Measurements from ENCODE around the gene AIG1.
"Not testable (repeated sequence)": the region's sequence is repeated elsewhere in the genome, so short reads cannot be mapped to it uniquely, and the experiment has no call there.

Gene AIG1

DNA sequence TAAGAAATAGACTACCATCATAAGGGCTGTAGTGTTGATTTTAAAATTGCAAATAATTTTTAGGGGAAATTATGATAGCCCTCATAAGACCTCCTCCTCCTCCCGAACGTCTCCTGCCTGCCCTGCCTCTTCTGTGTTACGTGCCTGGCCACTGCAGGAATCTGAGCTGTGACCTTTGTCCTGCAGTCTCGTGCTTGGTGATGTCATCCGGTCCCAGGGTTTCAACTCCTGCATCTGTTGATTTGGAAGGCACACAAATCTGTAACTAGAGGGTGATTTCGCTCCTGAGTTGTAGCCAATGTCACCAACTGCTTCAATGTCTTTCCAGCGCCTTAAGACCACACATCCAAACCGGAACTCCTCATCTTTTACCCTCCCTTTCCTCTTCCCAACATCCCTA, 163.2 kb downstream of the AIG1 start:
- DNase-seq (ENCODE audit: low read depth in 1 of 2, low spot score in 1 of 2), result no peak

- DNase-seq (ENCODE audit: low read depth in 1 of 2, low spot score in 1 of 2), result no peak
These were observed 163.8 kb downstream of the AIG1 start for GRCh38 chr6:143224516-143224915.

DNA sequence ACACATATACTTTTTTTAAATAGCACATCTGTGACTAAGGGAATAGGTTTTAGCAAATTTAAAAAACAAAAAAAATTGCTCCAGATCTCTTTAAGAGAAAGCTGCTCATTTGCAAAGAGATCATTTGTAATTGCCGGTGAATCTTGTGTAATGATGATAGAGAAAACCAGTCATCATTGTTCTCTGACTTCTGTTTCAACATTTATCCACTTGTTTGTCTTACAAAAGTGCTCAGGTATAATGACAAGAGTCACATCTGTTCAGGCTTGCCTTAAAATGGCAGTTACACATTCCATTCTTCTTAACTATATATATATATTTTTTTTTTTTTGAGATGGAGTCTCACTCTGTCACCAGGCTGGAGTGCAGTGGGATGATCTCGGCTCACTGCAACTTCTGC, 165.2 kb downstream of the AIG1 start:
- no peak for DNase-seq (ENCODE audit: low read depth in 1 of 2, low spot score in 1 of 2)

- DNase-seq (ENCODE audit: low read depth in 1 of 2, low spot score in 1 of 2), result no peak
These were observed 167.0 kb downstream of the AIG1 start for GRCh38 chr6:143227675-143228074.

DNA sequence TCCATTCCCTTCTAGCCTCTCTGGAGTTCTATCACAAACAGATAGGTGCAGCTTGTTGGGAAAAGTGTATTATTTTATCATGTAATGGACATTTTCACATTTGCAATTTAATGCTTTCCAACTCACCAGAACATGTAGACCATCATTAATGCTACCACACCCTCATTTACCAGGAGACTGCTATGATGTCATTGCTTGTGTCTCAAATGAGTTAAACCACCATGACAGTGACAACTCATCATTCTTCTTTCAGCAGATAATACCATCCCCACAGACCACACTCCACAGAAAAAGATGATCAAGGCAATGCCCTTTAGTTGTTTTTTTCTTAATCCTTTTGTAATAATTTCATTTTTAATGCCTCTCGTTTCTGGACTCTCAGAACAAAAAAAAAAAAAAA, 168.7 kb downstream of the AIG1 start:
- DNase-seq (ENCODE audit: low read depth in 1 of 2, low spot score in 1 of 2), result no peak

DNA sequence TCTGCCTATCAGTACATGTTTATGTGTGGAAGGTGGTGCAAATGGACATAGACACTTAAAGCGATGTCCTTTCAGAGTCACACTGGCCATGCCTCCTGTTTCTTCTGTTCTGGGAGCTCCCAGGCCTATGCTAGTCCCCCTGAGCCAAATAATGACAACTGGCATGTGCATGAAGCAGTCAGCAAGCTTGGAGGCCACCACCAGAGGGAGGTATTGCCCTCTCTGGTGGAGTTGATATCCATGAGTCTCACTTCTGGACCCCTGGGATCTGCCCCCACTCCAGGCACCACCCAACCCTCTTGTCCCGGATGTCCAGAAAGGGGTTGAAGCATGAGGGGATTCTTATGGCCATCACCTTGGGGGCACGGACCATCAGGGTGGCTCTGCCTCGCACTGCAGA, 172.2 kb downstream of the AIG1 start:
- DNase-seq (ENCODE audit: low read depth in 1 of 2, low spot score in 1 of 2), result no peak

DNA sequence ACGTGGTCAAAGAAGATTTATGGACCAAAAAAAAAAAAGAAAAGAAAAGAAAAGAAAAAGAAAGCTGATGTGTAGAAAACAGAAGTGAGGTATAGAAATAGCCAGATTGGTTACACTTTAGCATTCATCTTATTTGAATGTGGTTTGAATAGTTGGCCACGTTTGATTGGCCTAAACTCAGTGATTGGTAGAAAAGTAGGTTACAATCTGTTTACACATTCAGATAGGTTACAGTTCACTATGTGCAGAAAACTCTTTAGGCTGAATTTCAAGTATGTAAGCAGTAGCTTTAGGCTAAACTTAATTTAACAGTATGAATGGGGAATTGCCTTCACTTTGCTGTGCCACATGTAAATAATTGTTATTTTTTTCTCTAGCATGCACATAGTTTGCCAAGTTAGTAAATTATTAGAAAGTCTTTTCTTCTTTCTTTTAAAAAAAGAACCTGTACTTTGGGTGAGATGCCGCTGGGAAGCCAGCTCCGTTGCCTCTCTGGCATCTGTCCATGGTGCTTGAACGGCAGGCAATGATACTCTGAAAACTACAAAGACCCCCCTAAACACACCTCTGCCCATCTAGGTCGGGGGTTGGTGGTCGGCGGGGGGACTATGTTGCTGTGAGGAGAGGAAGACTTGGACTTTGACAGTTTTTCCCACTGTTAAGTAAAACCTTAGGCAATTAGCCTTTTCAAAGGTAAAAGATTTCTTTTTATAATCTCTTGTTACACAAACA, 173.0 kb downstream of the AIG1 start:
- DNase-seq (ENCODE audit: low read depth in 1 of 2, low spot score in 1 of 2), result no peak

GRCh38 chr6:143234734-143235133, 174.0 kb downstream of the AIG1 start:
- no peak for DNase-seq (ENCODE audit: low read depth in 1 of 2, low spot score in 1 of 2)

GRCh38 chr6:143236151-143236798, 175.6 kb downstream of the AIG1 start:
- no peak for DNase-seq (ENCODE audit: low read depth in 1 of 2, low spot score in 1 of 2)

DNA sequence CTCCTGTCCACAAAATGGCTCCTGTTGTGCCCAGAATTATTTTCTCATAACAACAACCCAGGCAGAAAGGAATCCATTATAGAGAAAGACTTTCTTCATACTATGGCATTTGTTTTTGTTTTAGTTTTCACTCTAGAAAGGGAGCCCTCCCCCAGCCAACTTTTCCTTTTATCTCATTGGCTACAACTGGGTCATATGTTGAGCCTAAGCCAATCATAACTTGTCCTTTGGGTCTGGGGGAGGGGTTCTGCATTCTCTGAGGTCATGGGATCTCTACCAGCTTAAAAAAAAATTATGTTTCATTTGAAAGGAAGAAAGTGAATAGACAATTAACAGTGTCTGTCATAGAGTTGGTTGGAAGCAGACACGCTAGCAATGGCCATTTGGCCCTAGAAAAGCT, 177.6 kb downstream of the AIG1 start:
- no peak for DNase-seq (ENCODE audit: low read depth in 1 of 2, low spot score in 1 of 2)

DNA sequence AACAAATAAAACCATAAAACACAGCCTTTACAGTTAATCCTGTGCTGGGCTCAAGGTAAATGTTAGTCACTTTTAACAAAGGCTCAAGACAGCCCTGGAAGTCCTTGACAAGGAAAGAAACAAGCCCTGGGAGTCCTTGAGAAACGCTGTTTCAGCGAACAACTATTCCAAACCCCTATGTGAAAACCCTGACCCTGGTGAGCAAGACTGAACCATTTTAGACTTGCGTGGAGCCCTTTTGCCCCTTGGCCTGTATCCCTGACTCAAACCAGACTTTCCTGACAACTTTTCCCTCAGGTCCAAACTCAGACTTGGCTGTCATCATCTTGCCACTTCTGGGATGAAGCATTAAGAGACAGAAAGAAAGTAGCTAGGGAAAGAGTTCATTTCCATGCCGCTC, 180.4 kb downstream of the AIG1 start:
- DNase-seq (ENCODE audit: low read depth in 1 of 2, low spot score in 1 of 2), result no peak

GRCh38 chr6:143241911-143242310, 181.2 kb downstream of the AIG1 start:
- no peak for DNase-seq (ENCODE audit: low read depth in 1 of 2, low spot score in 1 of 2)

DNA sequence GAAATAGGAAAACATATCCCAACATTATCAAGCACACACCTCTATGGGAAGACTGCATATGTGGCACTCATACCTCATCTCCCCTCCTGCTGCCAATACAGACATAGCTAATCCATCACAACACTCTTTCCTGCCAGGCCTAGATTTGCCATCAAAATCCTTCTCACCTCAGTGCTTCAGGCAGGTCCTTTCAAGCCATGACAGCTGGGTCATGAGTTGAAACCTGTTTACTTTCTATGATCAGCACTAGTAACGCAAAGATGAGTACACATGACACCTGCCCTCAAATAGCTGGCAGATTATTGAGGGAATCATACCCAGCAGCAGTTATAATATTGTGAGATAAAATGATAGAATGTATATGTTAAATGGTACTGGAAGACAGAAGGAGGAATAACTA, 183.1 kb downstream of the AIG1 start:
- DNase-seq (ENCODE audit: low read depth in 1 of 2, low spot score in 1 of 2), result no peak

DNA sequence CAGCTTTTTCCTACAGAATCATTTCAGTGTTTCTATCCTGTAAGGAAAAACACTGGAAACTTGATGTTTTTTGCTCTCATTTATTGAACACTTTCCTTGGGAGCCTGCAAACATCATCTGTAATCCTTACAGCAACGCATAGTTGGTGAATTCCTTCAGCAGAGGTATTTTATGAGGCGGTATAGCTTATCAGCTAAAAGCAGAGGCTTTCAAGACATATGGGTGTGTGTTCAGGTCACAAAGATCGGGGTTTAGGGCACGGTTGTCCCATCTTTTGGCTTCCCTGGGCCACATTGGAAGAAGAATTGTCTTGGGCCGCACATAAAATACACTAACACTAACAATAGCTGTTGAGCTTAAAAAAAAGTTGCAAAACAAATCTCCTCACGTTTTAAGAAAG, 185.0 kb downstream of the AIG1 start:
- no peak for DNase-seq (ENCODE audit: low read depth in 1 of 2, low spot score in 1 of 2)

GRCh38 chr6:143246166-143246775, 185.6 kb downstream of the AIG1 start:
- not testable (repeated sequence) for DNase-seq (ENCODE audit: low read depth in 1 of 2, low spot score in 1 of 2)

DNA sequence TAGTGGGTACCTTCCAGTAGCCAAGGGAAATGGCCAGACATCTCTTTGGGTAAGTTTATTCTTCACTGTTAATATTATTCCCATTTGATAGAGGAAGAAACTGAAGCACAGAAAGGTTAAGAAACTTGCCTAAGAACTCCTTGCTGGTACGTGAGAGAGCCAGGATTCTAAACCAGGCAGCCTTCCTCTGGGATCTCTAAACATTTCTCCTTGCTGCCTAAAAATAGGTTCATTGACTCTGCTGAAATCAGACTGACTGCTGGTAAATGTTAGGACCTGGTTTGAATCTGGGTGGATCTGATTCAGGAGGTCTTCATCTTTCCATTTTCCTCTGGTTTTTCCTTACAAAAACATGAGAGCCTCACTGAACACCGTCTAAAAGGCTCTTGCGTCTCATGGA, 186.9 kb downstream of the AIG1 start:
- no peak for DNase-seq (ENCODE audit: low read depth in 1 of 2, low spot score in 1 of 2)

DNA sequence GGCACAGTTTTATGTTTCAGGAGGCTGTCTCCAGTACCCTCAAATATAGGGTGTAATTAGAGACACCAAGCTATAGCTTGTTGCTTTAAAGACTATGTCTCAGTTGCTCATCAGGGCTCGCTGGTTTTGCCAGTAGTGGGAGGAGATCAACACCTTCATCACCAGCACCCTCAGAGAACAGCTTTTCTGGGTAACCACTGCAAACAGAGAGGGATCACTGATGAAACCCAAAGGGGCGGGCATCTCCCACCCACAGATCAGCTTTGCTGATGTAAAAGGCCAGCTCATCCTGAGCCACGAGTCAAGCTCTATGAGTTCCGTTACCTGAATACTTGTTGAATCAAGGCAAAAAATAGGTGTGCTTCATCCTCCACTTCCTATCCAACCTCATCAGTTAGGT, 187.7 kb downstream of the AIG1 start:
- DNase-seq (ENCODE audit: low read depth in 1 of 2, low spot score in 1 of 2), result no peak

DNA sequence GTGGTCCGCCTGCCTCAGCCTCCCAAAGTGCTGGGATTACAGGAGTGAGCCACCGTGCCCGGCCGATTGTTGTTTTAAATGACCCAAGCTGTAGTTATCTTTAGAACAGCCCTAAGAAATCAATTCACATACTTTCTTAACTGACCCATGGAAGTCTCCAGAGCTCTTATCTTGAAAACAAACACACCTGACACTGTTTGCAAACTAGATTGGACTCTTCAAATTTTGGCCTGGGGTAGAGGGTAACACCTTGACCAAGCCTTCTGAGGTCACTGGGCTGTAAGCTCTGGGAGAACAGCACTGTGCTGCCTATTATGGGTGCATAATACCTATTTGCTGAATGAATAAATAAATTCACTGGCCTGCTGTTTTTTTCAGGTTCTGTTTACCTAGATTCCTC, 190.6 kb downstream of the AIG1 start:
- DNase-seq (ENCODE audit: low read depth in 1 of 2, low spot score in 1 of 2), result no peak

DNA sequence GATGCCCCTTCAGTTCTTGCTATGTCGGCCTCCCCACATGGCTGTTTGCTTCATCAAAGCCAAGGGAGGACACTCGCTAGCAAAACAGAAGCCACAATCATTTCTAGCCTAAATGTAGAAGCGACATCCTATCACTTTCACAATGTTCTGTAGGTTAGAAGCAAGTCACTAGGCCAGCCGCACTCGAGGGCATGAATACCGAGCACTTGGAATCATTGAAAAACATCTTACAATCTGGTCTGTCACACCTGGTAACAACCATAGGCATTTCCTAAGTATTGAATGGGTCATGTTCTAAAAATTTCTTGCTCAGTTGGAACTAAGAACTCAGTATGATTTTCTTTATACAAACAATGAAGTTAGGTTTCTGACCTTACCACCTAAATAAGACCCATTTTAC, 192.3 kb downstream of the AIG1 start:
- DNase-seq (ENCODE audit: low read depth in 1 of 2, low spot score in 1 of 2), result no peak

DNA sequence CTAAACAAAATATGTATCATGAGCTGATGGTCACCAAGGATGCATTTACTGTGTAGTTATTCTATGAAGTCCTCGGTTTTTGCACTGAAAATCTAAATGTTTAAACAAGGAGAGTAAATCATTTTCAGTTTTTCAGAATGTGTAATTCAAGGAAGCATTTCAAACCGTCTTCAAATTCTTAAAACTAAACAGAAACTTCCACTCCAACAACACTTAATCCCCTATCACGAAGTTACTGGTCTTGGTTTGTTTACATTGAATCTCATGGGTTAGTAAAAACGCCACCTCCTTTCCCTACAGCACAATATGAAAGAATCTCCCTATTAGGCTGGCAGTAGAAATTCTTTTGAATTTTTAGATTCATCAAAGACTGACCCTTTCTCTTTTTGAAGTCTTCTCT, 192.9 kb downstream of the AIG1 start:
- DNase-seq (ENCODE audit: low read depth in 1 of 2, low spot score in 1 of 2), result no peak

DNA sequence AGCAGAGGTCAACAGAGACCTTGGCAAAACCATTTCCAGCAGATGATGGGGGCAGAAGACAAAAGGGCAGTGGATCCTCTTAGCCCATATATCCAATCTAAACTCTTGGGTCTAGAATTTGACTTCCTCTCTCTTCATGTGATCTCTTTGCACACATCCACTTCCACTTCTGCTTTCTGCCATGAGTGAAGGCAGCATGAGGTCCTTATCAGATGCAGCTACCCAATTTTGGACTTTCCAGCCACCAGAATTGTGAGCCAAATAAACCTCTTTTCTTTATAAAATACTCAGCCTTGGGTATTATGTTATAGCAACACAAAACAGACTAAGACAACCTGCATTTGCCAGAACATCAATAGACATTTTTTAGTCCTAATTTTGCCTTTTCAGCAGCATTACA, 198.3 kb downstream of the AIG1 start:
- no peak for DNase-seq (ENCODE audit: low read depth in 1 of 2, low spot score in 1 of 2)

- DNase-seq (ENCODE audit: low read depth in 1 of 2, low spot score in 1 of 2), result no peak
These were observed 200.2 kb downstream of the AIG1 start for GRCh38 chr6:143260857-143261256.
